NB4 (cell line): ENCODE measurements around the gene CCDC127.

ENCODE experiments used
- DNase-seq: peaks from one replicate; pipeline ENCODE4 v3.0.0; 2010; ENCODE audit warnings: low read depth
- H3K4me3 ChIP-seq: one replicate; pipeline ENCODE4 v1.5.1; 2011; ENCODE audit warnings: mild to moderate bottlenecking, low read depth, low read length, moderate library complexity
- CTCF ChIP-seq: IDR thresholded peaks from one replicate; pipeline ENCODE4 v1.5.1; 2012; ENCODE audit warnings: low read depth, low read length
- MAX ChIP-seq: IDR thresholded peaks from 2 replicates; pipeline ENCODE4 v1.6.1; 2011; ENCODE audit warnings: low read depth, low read length
- MYC ChIP-seq: IDR thresholded peaks from 2 replicates; pipeline ENCODE4 v1.6.1; 2011; ENCODE audit warnings: low read depth, low read length
- POLR2A ChIP-seq: IDR thresholded peaks from 2 replicates; pipeline ENCODE4 v1.6.1; 2011; ENCODE audit warnings: mild to moderate bottlenecking; ENCODE audit not compliant: insufficient read length; ENCODE audit errors: extremely low read depth

The CCDC127 gene

GRCh38 chr5:182126-182525 lies 35.8 kb downstream of the CCDC127 start:
- H3K4me3 ChIP-seq: no peak overlapping the region
- no peak for DNase-seq
- no peak for TF ChIP-seq MYC
- no peak for TF ChIP-seq CTCF
- TF ChIP-seq MAX: no peak
- no peak for TF ChIP-seq POLR2A

- TF ChIP-seq MAX: no peak
- TF ChIP-seq POLR2A: no peak
- TF ChIP-seq MYC: no peak
- no peak for TF ChIP-seq CTCF
- H3K4me3 ChIP-seq: no peak overlapping the region
- no peak for DNase-seq
These were observed 36.4 kb downstream of the CCDC127 start for GRCh38 chr5:181566-181965.

GRCh38 chr5:181160-181559 lies 36.8 kb downstream of the CCDC127 start:
- no peak overlapping the region for H3K4me3 ChIP-seq
- TF ChIP-seq MAX (no peak), MYC (no peak), POLR2A (no peak), CTCF (no peak)

GRCh38 chr5:180286-180918 lies 37.6 kb downstream of the CCDC127 start:
- TF ChIP-seq MYC (no peak), MAX (no peak)
- H3K4me3 ChIP-seq: no peak overlapping the region
- no peak for DNase-seq

More at GRCh38 chr5:181160-181559, 36.8 kb downstream of the CCDC127 start:
- no peak for DNase-seq

- TF ChIP-seq POLR2A: no peak
- no peak for TF ChIP-seq MYC
- TF ChIP-seq CTCF: no peak
- no peak for TF ChIP-seq MAX
- H3K4me3 ChIP-seq: no peak overlapping the region
- DNase-seq: no peak
These were observed 38.6 kb downstream of the CCDC127 start for GRCh38 chr5:179401-179800.

- H3K4me3 ChIP-seq: no peak overlapping the region
- no peak for DNase-seq
- TF ChIP-seq MYC (no peak), MAX (no peak), POLR2A (no peak), CTCF (no peak)
These were observed 39.8 kb downstream of the CCDC127 start for GRCh38 chr5:178110-178509.
